GM12878 (cell line): Measurements from ENCODE around the gene OS9. TPM values are rescaled to one million over a fixed set of nuclear protein-coding genes. Genes with fewer than 3 reads are reported as not detected.

Source experiments
- ATAC-seq: fragments of 200-7000 bp; cut with Tn5 transposase; 3 replicates; pipeline ENCODE4 v1.9.1; 2020; ENCODE audit warnings: mild to moderate bottlenecking, moderate library complexity
- BruUV-seq: library from RNA; stranded (reverse); fragments of 400-500 nt; replicated peaks from 2 replicates; lab custom pipeline; 2021; lab: Mats Ljungman, UMichigan
- CTCF ChIA-PET: fragments of 300-600 bp; sonication (Branson Sonifier 250); formaldehyde crosslinking; extraction: SDS; loops from one replicate; lab custom pipeline; 2021; ENCODE audit warnings: inconsistent platforms; lab: Yijun Ruan, JAX
- POLR2A ChIA-PET: fragments of 350-600 bp; formaldehyde crosslinking; extraction: SDS; loops from one replicate; lab custom pipeline; 2021; ENCODE audit warnings: inconsistent platforms; lab: Charles Lee
- RAD21 ChIA-PET: fragments of 300-600 bp; sonication (Branson Sonifier 250); formaldehyde crosslinking; loops from one replicate; lab custom pipeline; 2023; ENCODE audit warnings: antibody characterized with exemption; ENCODE audit not compliant: unreplicated experiment; lab: Charles Lee
- SMC1A ChIA-PET: fragments of 300-600 bp; sonication (Branson Sonifier 250); formaldehyde crosslinking; loops from one replicate; lab custom pipeline; 2023; ENCODE audit not compliant: unreplicated experiment, uncharacterized antibody; lab: Charles Lee
- DNase-seq: peaks from one replicate; pipeline ENCODE4 v3.0.0-alpha.2; 2011; ENCODE audit warnings: low read depth, low spot score
- FAIRE-seq: peaks from 3 replicates; lab custom pipeline; 2011; peaks lifted over from hg19 to GRCh38; lab: Jason Lieb, UNC
- H2AFZ ChIP-seq: 2 replicates; pipeline ENCODE4 v1.6.0; 2011; ENCODE audit warnings: low read depth, low read length, control low read depth; ENCODE audit not compliant: control insufficient read depth
- H3K27ac ChIP-seq: 2 replicates; pipeline ENCODE4 v1.5.1; 2011; ENCODE audit warnings: control low read depth; ENCODE audit not compliant: control insufficient read depth, insufficient read depth
- H3K27me3 ChIP-seq, 2 experiments: replicated peaks in 1 of 2; 2 replicates each; pipeline versions ENCODE4 v1.6.0 to v1.6.1; 2011; ENCODE audit warnings: low read length in 1 of 2; ENCODE audit not compliant: control insufficient read depth in 2 of 2, insufficient read depth in 2 of 2
- H3K36me3 ChIP-seq, 2 experiments: 2 replicates each; pipeline ENCODE4 v1.5.1; 2011; ENCODE audit warnings: low read length in 1 of 2; ENCODE audit not compliant: control insufficient read depth in 2 of 2, insufficient read depth in 2 of 2
- H3K4me1 ChIP-seq: 2 replicates; pipeline ENCODE4 v1.6.1; 2011; ENCODE audit warnings: mild to moderate bottlenecking, low read length, moderate library complexity, mixed read lengths; ENCODE audit not compliant: control insufficient read depth, insufficient read depth
- H3K4me2 ChIP-seq: 2 replicates; pipeline ENCODE4 v1.6.0; 2011; ENCODE audit warnings: control low read depth; ENCODE audit not compliant: control insufficient read depth, insufficient read depth
- H3K4me3 ChIP-seq: fragments of 200-600 bp; sonication (generic); 2 replicates; pipeline ENCODE4 v1.5.1; 2016
- H3K79me2 ChIP-seq: 2 replicates; pipeline ENCODE4 v1.6.0; 2011; ENCODE audit warnings: low read length; ENCODE audit not compliant: control insufficient read depth, insufficient read depth
- H3K9ac ChIP-seq: 2 replicates; pipeline ENCODE4 v1.8.0; 2011; ENCODE audit warnings: low read length, control low read depth, mixed read lengths; ENCODE audit not compliant: control insufficient read depth, insufficient read depth
- H3K9me3 ChIP-seq: replicated peaks from 3 replicates; pipeline ENCODE4 v1.5.1; 2011; ENCODE audit warnings: mild to moderate bottlenecking, low read length; ENCODE audit not compliant: control insufficient read depth, insufficient read depth
- H4K20me1 ChIP-seq: 2 replicates; pipeline ENCODE4 v1.6.0; 2011; ENCODE audit not compliant: control insufficient read depth, insufficient read depth
- ATF2 ChIP-seq: IDR thresholded peaks from 2 replicates; pipeline ENCODE4 v1.6.1; 2012; ENCODE audit warnings: low read length, inconsistent platforms
- CBX5 ChIP-seq: sonication (generic); IDR thresholded peaks from 2 replicates; pipeline ENCODE4 v1.6.1; 2016; ENCODE audit warnings: low read depth, moderate library complexity, mild to moderate bottlenecking, inconsistent platforms
- FOXK2 ChIP-seq: fragments of 450-650 bp; IDR thresholded peaks from 2 replicates; pipeline ENCODE4 v1.6.1; 2017; ENCODE audit warnings: mild to moderate bottlenecking, moderate library complexity
- MEF2B ChIP-seq: fragments of 450-650 bp; IDR thresholded peaks from 2 replicates; pipeline ENCODE4 v1.6.1; 2018; ENCODE audit warnings: mild to moderate bottlenecking, moderate library complexity; ENCODE audit not compliant: partially characterized antibody, poor library complexity, severe bottlenecking
- NFIC ChIP-seq: IDR thresholded peaks from 2 replicates; pipeline ENCODE4 v1.6.1; 2012; ENCODE audit warnings: low read depth, mild to moderate bottlenecking, inconsistent platforms, low read length, moderate library complexity
- POLR2A ChIP-seq: IDR thresholded peaks from 2 replicates; pipeline ENCODE4 v1.6.1; 2011; ENCODE audit warnings: low read depth, mild to moderate bottlenecking, low read length
- RB1 ChIP-seq: fragments of 450-650 bp; formaldehyde crosslinking; IDR thresholded peaks from 2 replicates; pipeline ENCODE4 v1.6.1; 2017; ENCODE audit warnings: mild to moderate bottlenecking, borderline replicate concordance
- REST ChIP-seq: IDR thresholded peaks from 2 replicates; pipeline ENCODE4 v1.6.1; 2012; ENCODE audit warnings: mild to moderate bottlenecking, low read depth, low read length
- SIN3A ChIP-seq: IDR thresholded peaks from 2 replicates; pipeline ENCODE4 v1.6.1; 2012; ENCODE audit warnings: low read depth, low read length, improper control_type of control experiment
- SMAD1 ChIP-seq: fragments of 450-650 bp; IDR thresholded peaks from 2 replicates; pipeline ENCODE4 v1.6.1; 2018; ENCODE audit warnings: mild to moderate bottlenecking, low read depth; ENCODE audit not compliant: partially characterized antibody
- SMAD5 ChIP-seq: IDR thresholded peaks from 2 replicates; pipeline ENCODE4 v1.6.1; 2016; ENCODE audit warnings: antibody characterized with exemption, low read depth
- ZBTB11 ChIP-seq: fragments of 450-650 bp; formaldehyde crosslinking; IDR thresholded peaks from 2 replicates; pipeline ENCODE4 v1.5.0; 2022; ENCODE audit warnings: mild to moderate bottlenecking, missing genetic modification characterization
- ZNF687 ChIP-seq: fragments of 450-650 bp; IDR thresholded peaks from 2 replicates; pipeline ENCODE4 v1.6.1; 2017; ENCODE audit warnings: mild to moderate bottlenecking, moderate library complexity
- WGBS: methylation state at CpG from one replicate; pipeline ENCODE4 v1.1.6; 2016; ENCODE audit warnings: low lambda C conversion rate; ENCODE audit not compliant: insufficient replicate concordance, insufficient coverage; ENCODE audit errors: missing lambda C conversion rate; 5-methylcytosine and 5-hydroxymethylcytosine counted together
- in situ Hi-C: fragments of 300-500 bp; cut with MboI; formaldehyde crosslinking; loops from 9 replicates; pipeline ENCODE4 v1.14.3; 2018; ENCODE audit warnings: mixed read lengths
- intact Hi-C: fragments of 100-400 bp; cut with micrococcal nuclease; formaldehyde crosslinking; loops from one replicate; pipeline ENCODE4 v1.14.2; 2022; ENCODE audit not compliant: unreplicated experiment
- polyA plus RNA-seq, 11 experiments: library from polyadenylated mRNA; depleted of rRNA in 4 of 11; unstranded in 6 of 11; stranded (reverse) in 5 of 11; fragments of >200 nt; fragmentation: Nextera tagmentation in 4 of 11; fragmentation: Illumina TruSeq in 1 of 11; extraction: Ambion mirVana in 4 of 11; extraction: Trizol in 1 of 11; gene quantifications; 1 replicate in 1 of 11; 2 replicates in 10 of 11; pipeline versions ENCODE4 v1.2.1 to v1.2.3, GENCODE V29; 2011 to 2016; ENCODE audit warnings: inconsistent platforms in 2 of 11, missing spikeins in 2 of 11, low read depth in 1 of 11
- total RNA-seq, 4 experiments: library from RNA; depleted of rRNA in 3 of 4; stranded (reverse); fragments of >200 nt in 3 of 4; fragmentation: Illumina TruSeq in 1 of 4; extraction: Trizol in 1 of 4; gene quantifications; 2 replicates each; pipeline versions ENCODE4 v1.2.1 to v1.2.3, GENCODE V29; 2013 to 2021

OS9 gene
- total and polyA plus RNA-seq, 10 of the 15 experiments (the other 5 are each of a cell fraction or from before 2014, with no cell fraction given) = 5.2 to 106 (median 79.1) TPM

- Histone ChIP-seq H3K27me3 (no peaks in the 10 kb centered on the region; a peak in 1 of 4 replicates), H3K27ac (no peak overlapping the region), H3K4me2 (no peak overlapping the region), H3K79me2 (no peaks in the 10 kb centered on the region), H3K9me3 (no peaks in the 10 kb centered on the region), H4K20me1 (no peaks in the 10 kb centered on the region), H3K9ac (no peak overlapping the region), H3K36me3 (no peaks in the 10 kb centered on the region), H3K4me1 (no peaks in the 10 kb centered on the region), H3K4me3 (no peak overlapping the region), H2AFZ (no peak overlapping the region)
- FAIRE-seq (no peak), ATAC-seq (no peak), DNase-seq (no peak)
- POLR2A ChIA-PET = no interaction called here
- 61% methylated on average over 28 of the region's 29 CpGs for WGBS
- RAD21 ChIA-PET = interaction anchor here (0.6 kb wide), 1 partner anchor 42 kb away, joined by 4 read pairs; the partner anchor contains the start of gene B4GALNT1
- CTCF ChIA-PET = no interaction called here
- intact Hi-C loops (no loop called here), in situ Hi-C loops (no loop called here)
- BruUV-seq = no TSS peak
- SMC1A ChIA-PET = no interaction called here
- TF ChIP-seq SIN3A = no peak
- no peak for TF ChIP-seq CBX5
- no peak for TF ChIP-seq SMAD1
- no peak for TF ChIP-seq ZBTB11 (CRISPR knock-in tag)
- TF ChIP-seq RB1 = no peak
- no peak for TF ChIP-seq ATF2
- TF ChIP-seq POLR2A = no peak
- TF ChIP-seq ZNF687 = no peak
- TF ChIP-seq MEF2B = no peak
- no peak for TF ChIP-seq FOXK2
- no peak for TF ChIP-seq SMAD5
- TF ChIP-seq NFIC = no peak
- TF ChIP-seq REST = no peak
Measured at GRCh38 chr12:57674691-57675090, 19.2 kb upstream of the OS9 start.
